GM19238 (cell line): Measurements from ENCODE around the gene RPL3.
"Not testable (repeated sequence)": the region's sequence is repeated elsewhere in the genome, so short reads cannot be mapped to it uniquely, and the experiment has no call there.

Source experiments
- DNase-seq: peaks from one replicate; pipeline ENCODE4 v3.0.0; 2011; ENCODE audit warnings: low spot score; ENCODE audit not compliant: insufficient read length

RPL3 gene

DNA sequence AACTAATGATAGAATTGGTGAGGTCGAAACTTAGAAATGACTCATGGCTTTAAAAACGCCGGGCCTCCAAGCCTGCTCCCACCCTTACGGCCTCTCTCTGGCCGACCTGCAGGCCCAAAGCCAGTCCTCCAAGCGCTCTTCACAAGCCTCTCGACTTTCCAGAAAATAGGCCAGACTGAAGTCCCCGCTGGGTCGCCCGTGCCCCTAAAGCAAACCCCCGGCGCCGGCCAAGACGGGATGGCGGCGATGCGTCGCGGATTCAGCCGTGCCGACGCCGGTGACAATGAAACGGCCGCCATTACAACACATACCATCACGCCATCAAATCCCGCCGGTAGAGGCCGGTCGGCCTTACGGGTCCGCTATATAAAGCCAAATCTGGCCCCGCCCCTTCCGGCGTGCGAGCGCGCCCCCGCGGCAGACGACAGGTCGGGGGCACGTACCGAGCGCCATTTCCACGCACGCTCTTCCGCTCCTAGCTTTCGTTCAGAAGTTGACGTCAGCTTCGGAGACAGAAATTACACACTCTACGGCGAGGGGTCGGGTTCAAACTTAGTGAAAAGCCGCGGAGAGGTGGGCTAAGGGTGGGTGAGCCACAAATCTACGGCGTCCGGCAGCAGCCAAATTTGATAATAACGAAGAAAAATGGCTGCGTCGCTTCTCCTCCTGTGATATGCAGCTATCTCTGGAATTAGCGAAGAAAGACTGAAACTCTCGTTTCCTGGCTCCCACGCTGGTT is at the start of gene RPL3:
RPL3 (minus strand) TSS at position 340 of the 739 bp plus-strand sequence; CDS start at position 314, 26 bp downstream.
- peak; percentile 92 for DNase-seq

DNA sequence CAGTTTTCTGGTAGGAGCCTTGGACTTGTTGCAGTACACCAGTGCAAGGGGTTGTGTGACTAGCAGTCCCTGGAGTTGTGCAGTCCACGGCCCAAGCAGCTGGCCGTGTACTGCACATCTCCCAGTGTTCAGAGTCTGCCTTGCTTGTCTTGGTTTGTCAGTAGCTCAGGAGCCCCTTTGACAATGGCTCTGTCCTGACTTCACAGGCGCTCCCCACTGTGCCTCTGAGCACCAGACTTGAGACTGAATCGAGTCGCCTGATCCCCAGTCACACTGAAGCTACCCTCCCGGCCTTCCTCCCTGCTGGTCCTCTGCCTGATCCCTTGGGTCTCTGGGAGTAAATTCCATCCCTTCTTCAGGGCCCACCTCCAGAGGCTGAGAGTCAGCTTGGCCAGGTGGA is 49.8 kb upstream of the RPL3 start:
- DNase-seq = no peak

DNA sequence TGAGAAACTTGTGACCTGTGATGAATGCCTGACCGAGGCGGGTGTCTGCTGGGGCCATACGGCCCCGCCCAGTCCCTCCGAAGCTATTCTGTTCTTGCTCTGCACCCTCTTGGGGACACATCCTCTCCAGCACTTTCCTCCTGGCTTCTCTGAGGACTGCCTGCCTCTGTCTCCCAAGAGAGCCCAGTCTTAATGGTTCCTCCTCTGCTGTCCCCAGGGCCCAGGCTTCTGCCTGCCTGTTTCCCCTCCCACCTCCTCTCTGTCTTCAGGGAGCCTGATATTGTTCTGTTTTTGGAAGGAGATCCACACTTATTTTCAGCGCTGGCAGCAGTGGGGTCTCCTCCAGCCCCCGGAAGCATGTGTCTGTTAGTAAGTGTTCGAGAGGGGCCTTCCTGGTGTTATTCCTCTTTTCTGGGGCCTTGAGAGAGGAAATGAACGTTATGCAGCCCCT is 49.1 kb upstream of the RPL3 start:
- no peak for DNase-seq

DNA sequence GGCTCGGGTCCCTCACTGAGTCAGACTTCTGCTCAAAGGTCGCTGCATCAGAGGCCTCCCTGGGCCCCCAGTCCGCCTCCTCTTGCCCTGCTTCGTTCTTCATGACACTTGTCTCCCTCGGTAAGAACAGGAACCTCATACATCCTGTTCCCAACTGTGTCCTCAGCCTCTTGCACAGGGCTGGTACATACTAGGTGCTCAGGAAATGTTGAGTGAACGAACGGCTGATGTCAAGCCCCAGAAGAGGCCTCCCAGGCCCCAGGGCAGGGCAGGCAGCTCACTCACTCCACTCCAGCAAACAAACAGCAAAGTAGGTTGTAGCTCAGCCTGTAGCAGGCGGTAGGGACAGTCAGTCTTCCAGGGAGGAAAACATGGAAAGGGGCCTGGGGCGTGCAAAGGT is 47.6 kb upstream of the RPL3 start:
- DNase-seq = no peak

DNA sequence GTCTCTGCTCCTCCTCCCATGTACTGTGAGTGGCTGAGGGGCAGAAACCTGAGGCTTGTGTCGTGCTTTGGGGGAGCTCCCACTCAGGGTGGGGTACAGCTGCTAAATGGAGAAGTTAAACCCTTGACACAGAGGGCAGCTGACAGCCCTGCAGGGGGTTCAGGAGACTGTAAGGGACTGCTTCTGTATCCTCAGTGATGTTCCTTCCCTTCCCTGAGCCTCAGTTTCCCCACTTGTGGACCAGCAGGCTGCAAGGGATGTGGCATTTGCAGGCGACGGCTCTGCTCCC is 46.0 kb upstream of the RPL3 start:
- DNase-seq = no peak

DNA sequence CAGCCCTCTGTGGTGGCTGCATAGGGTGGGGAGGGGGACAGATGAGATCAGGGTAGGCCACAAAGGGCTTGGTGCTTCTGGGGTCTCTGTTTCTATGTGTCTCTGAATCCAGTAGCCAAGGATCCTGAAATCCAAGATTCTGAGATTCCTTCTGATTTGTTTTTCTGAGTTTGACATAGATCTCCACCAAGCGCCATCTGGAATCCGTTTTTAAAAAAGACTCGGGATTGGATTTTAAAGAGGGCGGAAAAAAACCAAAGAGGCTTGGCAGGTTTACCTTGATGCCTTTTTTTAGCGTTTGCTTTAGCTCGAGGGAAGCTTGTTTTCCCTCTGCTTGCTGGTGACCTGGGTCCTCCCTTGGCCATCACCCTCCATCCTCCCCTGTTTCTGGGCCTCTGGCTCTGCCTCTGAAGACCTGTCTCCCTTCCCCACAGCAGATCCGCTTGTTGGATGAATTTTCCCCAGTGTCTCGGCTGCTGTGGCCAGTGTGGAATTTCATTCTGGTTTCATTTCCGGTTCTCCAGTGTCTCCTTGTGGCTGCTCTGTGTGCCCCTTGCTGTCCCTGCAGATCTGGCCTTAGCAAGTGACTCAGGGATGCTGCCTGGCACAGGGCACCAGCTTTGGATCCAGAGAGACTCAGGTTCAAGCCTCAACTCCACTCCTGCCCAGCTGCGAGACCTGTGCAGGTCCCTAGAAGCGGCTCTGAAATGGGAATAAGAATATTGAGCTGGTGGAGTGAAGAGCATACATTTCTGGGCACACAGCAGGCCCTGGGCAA is 45.5 kb upstream of the RPL3 start:
- DNase-seq = no peak

DNA sequence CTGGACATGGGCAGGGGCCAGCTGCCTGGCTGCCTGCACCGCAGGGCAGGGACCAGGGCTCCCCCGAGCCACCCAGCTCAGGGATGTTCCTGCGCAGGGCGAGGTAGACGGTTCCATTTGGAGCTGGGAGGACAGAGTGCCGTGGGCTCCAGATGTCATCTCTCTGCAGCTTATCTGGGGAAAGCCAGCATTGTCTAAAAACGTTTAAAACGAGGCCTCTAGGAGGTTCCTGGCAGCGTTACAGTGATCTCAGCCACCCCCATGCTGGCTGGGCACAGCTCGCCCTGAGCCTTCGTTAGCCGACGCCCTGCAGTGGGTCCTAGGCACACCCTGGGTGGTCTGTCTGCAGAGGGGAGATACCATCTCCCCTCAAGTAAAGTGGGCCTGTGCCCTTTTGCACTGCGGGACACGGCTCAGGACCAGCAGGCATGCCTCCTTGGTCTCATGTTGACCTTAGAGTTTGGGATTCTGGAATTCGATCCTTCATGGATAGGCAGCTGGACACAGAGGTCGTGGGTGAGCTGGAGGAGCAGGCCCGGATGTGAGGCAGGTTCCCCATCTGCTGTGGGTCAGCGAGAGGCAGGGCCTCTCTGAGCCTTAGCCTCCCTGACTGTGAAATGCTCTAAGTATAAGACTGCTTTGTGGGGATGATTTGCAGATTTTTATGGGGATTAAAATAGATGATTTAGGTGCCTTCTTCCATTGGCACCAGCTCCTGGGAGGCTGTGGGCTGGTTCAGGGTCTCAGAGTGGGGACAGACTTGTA is 44.5 kb upstream of the RPL3 start:
- DNase-seq = no peak

DNA sequence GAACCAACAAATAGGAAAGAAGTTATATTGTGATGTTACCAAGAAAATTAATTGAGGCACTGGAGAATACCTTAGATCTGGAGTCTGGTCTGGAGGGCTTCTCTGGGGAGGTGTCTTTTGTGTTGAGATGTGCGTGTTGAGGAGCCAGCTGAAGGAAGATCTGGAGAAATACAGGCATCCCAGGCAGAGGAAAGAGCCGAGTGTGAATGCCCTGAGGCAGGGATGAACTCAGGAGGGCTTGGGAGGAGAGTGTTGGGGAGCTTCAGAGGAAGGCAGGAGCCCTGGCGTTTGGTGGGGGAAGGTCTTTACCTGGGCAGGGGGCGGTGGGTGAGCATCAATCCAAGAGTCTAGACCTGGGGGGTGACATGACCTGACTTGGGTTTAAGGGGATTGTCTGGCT is 43.5 kb upstream of the RPL3 start:
- no peak for DNase-seq

DNA sequence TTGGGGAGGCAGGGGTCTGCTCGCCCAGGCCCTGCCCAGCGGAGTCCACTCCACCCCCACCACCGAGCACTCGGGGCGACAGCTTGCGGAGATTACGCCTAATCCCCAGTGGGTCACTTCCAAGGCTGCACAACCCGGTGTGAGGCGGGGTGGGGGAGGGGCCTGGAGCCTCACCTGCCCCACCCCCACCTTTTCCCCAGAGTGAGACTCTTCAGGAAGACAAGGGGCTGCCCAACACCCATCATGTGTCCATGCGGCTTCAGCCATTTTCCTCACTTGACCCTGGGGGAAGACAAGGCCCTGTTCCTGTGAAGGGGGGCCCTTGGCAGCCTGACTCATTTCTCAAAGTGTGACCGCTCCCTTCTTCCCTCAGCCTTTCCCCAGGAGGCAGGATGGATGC is 42.8 kb upstream of the RPL3 start:
- no peak for DNase-seq

DNA sequence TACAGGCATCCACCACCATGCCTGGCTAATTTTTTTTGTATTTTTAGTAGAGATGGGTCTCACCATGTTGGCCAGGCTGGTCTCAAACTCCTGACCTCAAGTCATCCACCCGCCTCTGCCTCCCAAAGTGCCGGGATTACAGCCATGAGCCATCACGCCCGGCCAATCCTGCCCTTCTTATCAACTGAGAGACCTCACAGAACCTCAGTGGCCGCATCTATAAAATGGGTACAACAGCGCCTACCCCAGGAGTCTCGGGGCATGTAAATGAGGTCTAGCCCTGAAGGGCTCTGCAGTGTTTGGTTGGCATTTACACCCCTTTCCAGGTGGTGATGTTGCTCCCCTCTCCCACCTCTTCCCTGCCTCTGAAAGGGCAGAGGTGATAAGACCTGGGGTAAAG is 42.1 kb upstream of the RPL3 start:
- no peak for DNase-seq

DNA sequence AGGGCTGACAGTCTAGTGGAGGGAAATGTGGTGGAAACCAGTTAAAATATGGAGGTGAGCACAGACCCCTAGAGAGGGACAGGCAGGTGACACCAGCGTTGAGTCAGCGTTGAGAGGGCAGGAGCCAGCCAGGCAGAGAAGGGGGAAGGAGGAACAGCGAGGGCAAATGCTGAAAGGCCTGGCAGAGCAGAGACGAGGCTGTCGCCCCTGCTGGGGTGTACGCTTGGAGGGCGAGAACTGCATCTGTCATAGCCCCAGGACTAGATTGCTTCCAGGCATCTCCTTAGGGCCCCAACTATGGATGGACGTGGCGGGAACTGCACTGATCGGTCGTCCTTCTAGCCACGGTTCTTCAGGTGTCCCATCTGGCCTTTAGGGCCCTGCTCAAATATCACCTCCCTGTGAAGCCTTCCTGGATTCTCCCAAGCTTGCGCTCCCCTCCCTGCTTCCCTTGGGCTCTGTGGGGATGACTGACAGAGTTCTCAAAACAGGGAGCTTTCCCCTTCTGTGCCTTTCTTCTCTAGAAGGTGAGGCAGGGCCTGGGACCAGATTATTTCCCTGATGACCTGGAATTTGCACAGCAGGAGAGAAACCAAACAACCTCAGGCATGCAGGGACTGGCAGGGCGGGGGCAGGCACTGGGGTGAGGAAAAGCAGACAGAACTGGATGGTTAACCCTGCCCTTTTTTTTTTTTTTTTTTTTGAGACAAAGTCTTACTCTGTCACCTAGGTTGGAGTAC is 41.4 kb upstream of the RPL3 start:
- DNase-seq = no peak

DNA sequence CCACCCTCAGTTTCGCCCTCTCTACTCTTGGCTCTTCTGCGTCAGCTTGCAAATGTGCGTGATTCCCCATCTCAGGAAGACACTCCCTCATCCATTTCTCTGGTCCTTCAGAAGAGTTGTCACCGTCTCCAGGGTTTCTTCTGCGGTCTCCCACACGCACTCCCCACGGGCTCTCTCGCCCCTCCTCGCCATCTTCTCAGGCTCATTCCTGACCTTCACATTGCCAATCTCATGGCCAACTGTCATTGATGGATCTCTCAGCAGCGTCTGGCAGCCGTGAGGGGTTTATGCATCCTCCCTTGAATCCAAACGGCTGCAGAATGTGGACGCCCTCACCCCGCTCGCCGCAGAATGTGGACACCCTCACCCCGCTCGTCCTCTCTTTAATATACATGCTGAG is 40.8 kb upstream of the RPL3 start:
- no peak for DNase-seq

DNA sequence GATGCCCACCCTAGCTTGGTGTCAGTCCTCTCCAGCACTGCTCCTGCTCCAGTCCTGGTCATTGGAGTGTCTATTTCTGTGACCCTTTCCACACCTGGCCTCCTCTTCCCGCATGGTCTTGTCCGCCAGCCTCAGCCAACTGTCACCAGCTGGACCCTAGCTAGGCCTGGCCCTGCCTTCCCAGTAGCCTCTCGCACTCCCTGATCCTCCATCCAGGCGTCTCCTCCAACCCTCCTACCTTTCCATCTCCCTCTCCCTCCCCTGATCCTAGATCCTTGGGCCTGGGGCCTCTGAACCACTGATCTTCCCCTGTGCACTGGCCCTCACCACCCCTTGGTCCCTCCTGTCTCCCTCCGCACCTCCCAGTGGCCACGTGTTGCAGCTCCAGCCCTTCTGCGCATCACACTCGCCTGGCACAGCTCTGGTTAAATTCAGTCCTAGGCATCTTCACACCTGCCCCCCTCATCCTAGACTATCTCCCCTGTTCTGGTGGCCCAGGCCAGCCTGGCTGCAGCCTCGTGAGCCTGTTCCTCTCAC is 40.3 kb upstream of the RPL3 start:
- no peak for DNase-seq

DNA sequence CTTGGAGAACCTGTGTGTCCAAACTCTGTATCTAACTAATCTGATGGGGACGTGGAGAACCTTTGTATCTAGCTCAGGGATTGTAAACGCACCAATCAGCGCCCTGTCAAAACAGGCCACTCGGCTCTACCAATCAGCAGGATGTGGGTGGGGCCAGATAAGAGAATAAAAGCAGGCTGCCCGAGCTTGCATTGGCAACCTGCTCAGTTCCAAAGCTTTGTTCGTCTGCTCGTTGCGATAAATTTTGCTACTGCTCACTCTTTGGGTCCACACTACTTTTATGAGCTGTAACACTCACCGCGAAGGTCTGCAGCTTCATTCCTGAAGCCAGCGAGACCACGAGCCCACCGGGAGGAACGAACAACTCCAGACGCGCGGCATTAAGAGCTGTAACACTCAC is 38.8 kb upstream of the RPL3 start:
- not testable (repeated sequence) for DNase-seq

DNA sequence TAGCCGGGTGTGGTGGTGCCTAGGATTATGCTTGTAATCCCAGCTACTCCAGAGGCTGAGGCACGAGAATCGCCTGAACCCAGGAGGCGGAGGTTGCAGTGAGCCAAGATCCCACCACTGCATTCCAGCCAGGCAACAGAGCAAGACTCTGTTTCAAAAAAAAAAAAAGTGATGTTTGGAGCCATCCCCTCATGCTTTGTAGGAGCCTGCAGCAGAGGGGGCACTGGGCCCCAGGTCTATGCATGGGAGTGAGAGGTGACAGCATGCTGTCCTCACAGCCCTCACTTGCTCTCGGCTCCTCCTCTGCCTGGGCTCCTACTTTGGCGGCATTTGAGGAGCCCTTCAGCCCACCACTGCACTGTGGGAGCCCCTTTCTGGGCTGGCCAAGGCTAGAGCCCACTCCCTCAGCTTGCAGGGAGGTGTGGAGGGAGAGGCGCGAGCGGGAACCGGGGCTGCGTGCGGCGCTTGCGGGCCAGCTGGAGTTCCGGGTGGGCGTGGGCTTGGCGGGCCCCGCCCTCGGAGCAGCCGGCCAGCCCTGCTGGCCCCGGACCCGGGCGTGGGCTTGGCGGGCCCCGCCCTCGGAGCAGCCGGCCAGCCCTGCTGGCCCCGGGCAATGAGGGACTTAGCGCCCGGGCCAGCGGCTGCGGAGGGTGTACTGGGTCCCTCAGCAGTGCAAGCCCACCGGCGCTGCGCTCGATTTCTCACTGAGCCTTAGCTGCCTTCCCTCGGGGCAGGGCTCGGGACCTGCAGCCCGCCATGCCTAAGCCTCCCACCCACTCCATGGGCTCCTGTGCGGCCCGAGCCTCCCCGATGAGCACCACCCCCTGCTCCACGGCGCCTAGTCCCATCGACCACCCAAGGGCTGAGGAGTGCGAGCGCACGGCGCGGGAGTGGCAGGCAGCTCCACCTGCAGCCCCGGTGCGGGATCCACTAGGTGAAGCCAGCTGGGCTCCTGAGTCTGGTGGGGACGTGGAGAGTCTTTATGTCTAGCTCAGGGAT is 38.0 kb upstream of the RPL3 start:
- not testable (repeated sequence) for DNase-seq

DNA sequence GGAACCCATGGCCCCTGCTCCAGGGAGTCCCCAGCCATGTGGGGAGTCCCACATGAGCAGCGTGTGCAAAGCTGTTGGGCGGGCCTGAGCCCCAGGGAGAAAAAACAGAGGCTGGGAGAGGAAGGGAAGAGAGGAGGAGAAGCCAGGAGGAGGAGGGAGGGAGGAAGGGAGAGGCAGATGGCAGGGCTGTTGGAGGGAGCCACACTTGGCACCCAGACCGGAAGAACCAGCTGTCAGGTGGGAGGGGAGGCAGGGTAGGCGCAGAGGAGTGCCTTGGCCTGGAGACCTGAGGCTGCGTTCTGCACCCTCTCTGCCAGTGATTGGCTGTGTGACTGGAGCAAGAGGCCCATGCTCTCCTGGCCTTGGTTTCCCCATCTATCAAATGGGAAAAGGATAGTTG is 37.0 kb upstream of the RPL3 start:
- DNase-seq = no peak

DNA sequence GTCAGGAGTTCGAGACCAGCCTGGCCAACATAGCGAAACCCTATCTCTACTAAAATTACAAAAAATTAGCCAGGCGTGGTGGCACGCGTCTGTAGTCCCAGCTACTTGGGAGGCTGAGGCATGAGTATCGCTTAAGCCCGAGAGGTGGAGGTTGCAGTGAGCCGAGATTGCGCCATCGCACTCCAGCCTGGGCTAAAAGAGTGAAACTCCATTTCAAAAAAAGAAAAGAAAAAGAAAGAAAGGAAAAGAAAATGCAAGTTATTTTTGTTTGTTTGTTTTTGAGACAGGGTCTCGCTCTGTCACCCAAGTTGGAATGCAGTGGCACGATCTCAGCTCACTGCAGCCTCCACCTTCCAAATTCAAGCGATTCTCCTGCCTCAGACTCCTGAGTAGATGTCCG is 36.4 kb upstream of the RPL3 start:
- not testable (repeated sequence) for DNase-seq

DNA sequence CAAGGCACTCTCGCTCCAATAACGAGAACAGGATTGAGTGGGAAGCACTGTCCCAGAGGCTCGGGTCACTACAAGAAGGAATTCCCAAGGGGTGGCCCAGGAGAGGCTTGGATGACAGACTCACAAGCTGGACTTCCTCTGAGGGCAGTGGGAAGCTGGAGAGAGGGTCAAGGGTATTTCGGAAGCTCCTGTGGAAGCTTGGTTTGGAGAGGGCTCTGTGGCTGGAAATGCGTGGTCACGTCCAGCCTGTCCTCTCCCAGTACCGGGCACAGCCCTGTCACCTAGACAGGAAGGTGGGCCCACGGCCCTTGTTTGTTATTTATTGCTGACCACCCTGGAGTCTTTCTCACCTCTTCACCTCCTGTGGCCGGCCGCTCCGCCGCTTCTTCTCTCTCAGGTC is 35.7 kb upstream of the RPL3 start:
- DNase-seq = no peak

DNA sequence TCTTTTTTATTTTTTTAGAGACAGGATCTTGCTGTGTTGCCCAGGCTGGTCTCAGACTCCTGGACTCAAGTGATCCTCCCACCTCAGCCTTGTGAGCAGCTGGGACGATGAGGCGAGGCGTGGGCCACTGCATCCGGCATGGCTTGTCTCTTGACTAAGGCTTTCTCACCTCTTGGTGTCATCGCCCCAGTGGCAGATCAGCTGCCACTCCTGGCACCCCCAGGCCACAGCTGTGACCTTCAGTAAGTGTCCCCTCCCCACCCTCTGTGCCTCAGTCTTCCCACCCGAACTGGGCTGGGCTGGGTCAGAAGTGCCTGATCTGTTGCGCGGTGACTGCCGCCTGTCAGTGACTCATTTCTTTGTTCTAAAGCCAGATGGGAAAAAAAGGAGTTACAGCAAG is 33.9 kb upstream of the RPL3 start:
- DNase-seq = no peak

DNA sequence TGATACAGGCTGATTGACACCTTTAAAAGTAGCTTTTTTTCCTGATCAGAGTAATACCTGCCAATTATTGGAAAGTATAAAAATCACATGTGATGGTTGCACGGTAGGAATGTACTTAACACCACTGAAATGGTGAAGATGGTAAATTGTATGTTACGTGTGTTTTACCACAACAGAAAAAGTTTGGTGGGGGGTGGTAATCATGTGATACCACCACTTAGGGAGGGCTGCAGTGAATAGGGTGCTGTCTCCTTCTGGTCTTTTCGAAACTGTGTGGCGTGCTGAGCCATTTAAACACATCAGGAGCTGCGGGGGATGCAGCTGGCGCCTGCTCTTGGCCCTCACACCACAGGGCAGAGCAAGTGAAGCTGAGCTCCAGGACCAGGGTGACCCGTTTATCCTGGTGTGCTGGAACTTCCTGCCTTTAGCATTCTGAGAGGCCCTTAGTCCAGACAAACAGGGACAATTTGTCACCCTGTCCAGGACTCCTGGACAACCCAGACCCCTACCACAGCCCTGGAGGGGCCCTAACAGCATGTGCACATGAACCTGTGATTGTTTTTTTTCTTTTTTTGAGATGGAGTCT is 33.0 kb upstream of the RPL3 start:
- no peak for DNase-seq
